GM18511 (cell line): Measurements from ENCODE around the gene CYGB.

Experiments used
- ATAC-seq: cut with Tn5 transposase; IDR thresholded peaks from one replicate; pipeline ENCODE4 v1.9.1; 2021; ENCODE audit warnings: mild to moderate bottlenecking, moderate library complexity; ENCODE audit not compliant: unreplicated experiment

CYGB gene

GRCh38 chr17:76551685-76552084 lies 14.2 kb upstream of the CYGB start:
- no peak for ATAC-seq

GRCh38 chr17:76550712-76551615 lies 13.5 kb upstream of the CYGB start:
- no peak for ATAC-seq

- no peak for ATAC-seq
Observed at GRCh38 chr17:76549539-76549938, 12.0 kb upstream of the CYGB start.

GRCh38 chr17:76549215-76549518 lies 11.7 kb upstream of the CYGB start:
- no peak for ATAC-seq

- no peak for ATAC-seq
Observed at GRCh38 chr17:76548378-76549214, 11.1 kb upstream of the CYGB start.

- no peak for ATAC-seq
Observed at GRCh38 chr17:76547642-76548202, 10.2 kb upstream of the CYGB start.

GRCh38 chr17:76547183-76547641 lies 9.7 kb upstream of the CYGB start:
- no peak for ATAC-seq

- no peak for ATAC-seq
Observed at GRCh38 chr17:76546556-76547182, 9.2 kb upstream of the CYGB start.

- no peak for ATAC-seq
Observed at GRCh38 chr17:76545918-76546555, 8.5 kb upstream of the CYGB start.

GRCh38 chr17:76544546-76545365 lies 7.2 kb upstream of the CYGB start:
- no peak for ATAC-seq

GRCh38 chr17:76543826-76544545 lies 6.5 kb upstream of the CYGB start:
- no peak for ATAC-seq

- no peak for ATAC-seq
Observed at GRCh38 chr17:76543482-76543825, 5.9 kb upstream of the CYGB start.

- ATAC-seq: no peak
Observed at GRCh38 chr17:76542984-76543383, 5.5 kb upstream of the CYGB start.

- ATAC-seq: no peak
Observed at GRCh38 chr17:76542566-76542971, 5.1 kb upstream of the CYGB start.

- no peak for ATAC-seq
Observed at GRCh38 chr17:76541739-76542454, 4.4 kb upstream of the CYGB start.

GRCh38 chr17:76540381-76541300 lies 3.1 kb upstream of the CYGB start:
- ATAC-seq: no peak

GRCh38 chr17:76539631-76540271 lies 2.2 kb upstream of the CYGB start, which contains the start of gene PRCD:
Gene PRCD, plus strand, starts transcription at chr17:76540044. Its CDS starts 98 bp downstream, at chr17:76540142.
- no peak for ATAC-seq
